Natural killer cell (primary cell): ENCODE measurements around the gene TOMM40. TPM values are rescaled to one million over a fixed set of nuclear protein-coding genes. Genes with fewer than 3 reads are reported as not detected.
"Not testable (repeated sequence)": the region's sequence is repeated elsewhere in the genome, so short reads cannot be mapped to it uniquely, and the experiment has no call there.

ENCODE experiments used
- ATAC-seq, 3 donors: fragments of 150-1000 bp in 2 of 3; fragments of 200-7000 bp in 1 of 3; cut with Tn5 transposase; 1 replicate in 1 of 3; 2 replicates in 2 of 3; pipeline ENCODE4 v1.10.0; 2021; ENCODE audit warnings: mild to moderate bottlenecking in 2 of 3, moderate library complexity in 2 of 3
- DNase-seq, 2 donors: peaks; one replicate each; pipeline versions ENCODE4 v3.0.0 to v3.0.0-alpha.2; 2013 to 2021; ENCODE audit warnings: mixed read lengths in 1 of 2
- H3K27ac ChIP-seq: one replicate; pipeline ENCODE4 v1.5.1; 2013; ENCODE audit warnings: mild to moderate bottlenecking, low read length
- H3K27me3 ChIP-seq: one replicate; pipeline ENCODE4 v1.6.1; 2013; ENCODE audit warnings: low read length; ENCODE audit not compliant: control insufficient read depth, insufficient read depth
- H3K36me3 ChIP-seq: one replicate; pipeline ENCODE4 v1.6.1; 2013; ENCODE audit warnings: low read length; ENCODE audit not compliant: control insufficient read depth, insufficient read depth
- H3K4me1 ChIP-seq: one replicate; pipeline ENCODE4 v1.6.1; 2013; ENCODE audit warnings: low read length; ENCODE audit not compliant: control insufficient read depth, insufficient read depth
- H3K4me3 ChIP-seq: one replicate; pipeline ENCODE4 v1.5.1; 2013; ENCODE audit warnings: low read length
- H3K9me3 ChIP-seq: one replicate; pipeline ENCODE4 v1.6.1; 2013; ENCODE audit warnings: low read length; ENCODE audit not compliant: control insufficient read depth, insufficient read depth
- H3K27ac Mint-ChIP-seq, 2 donors: one replicate each; pipeline ENCODE4 v1.8.0; 2022; ENCODE audit warnings: mild to moderate bottlenecking in 2 of 2, mixed read lengths in 2 of 2, moderate library complexity in 1 of 2
- H3K27me3 Mint-ChIP-seq, 2 donors: one replicate each; pipeline ENCODE4 v1.8.0; 2022; ENCODE audit warnings: low read depth in 2 of 2, mixed read lengths in 2 of 2
- H3K36me3 Mint-ChIP-seq: one replicate; pipeline ENCODE4 v1.8.0; 2022; ENCODE audit warnings: mixed read lengths
- H3K4me1 Mint-ChIP-seq, 2 donors: one replicate each; pipeline ENCODE4 v1.8.0; 2022; ENCODE audit warnings: mixed read lengths in 2 of 2
- H3K4me3 Mint-ChIP-seq: one replicate; pipeline ENCODE4 v1.8.0; 2022; ENCODE audit warnings: mild to moderate bottlenecking, moderate library complexity, mixed read lengths
- H3K9me3 Mint-ChIP-seq, 2 donors: one replicate each; pipeline ENCODE4 v1.8.0; 2022; ENCODE audit warnings: mixed read lengths in 2 of 2
- WGBS: methylation state at CpG from one replicate; pipeline ENCODE4 v1.1.7; 2013; ENCODE audit warnings: missing lambda C conversion rate; ENCODE audit not compliant: insufficient coverage; 5-methylcytosine and 5-hydroxymethylcytosine counted together
- intact Hi-C: fragments of 100-400 bp; cut with micrococcal nuclease; formaldehyde crosslinking; loops from one replicate; pipeline ENCODE4 v1.14.2; 2022
- total RNA-seq, 4 donors: library from RNA; stranded (reverse); fragments of 120-200 nt in 1 of 4; gene quantifications; one replicate each; pipeline versions ENCODE4 v1.2.3 to v1.2.4, GENCODE V29; 2013 to 2022
- TF ChIP-seq, protein P1 (sequence below): fragments of 200-600 bp; IDR thresholded peaks from one replicate; pipeline ENCODE4 v1.8.0; 2022; ENCODE audit warnings: antibody characterized with exemption

Gene TOMM40
- total RNA-seq, 3 donors from 2014 or later (not counting 1 experiment from before 2014, with no cell fraction given): 22.4 to 29.1 (median 23.5) TPM

DNA sequence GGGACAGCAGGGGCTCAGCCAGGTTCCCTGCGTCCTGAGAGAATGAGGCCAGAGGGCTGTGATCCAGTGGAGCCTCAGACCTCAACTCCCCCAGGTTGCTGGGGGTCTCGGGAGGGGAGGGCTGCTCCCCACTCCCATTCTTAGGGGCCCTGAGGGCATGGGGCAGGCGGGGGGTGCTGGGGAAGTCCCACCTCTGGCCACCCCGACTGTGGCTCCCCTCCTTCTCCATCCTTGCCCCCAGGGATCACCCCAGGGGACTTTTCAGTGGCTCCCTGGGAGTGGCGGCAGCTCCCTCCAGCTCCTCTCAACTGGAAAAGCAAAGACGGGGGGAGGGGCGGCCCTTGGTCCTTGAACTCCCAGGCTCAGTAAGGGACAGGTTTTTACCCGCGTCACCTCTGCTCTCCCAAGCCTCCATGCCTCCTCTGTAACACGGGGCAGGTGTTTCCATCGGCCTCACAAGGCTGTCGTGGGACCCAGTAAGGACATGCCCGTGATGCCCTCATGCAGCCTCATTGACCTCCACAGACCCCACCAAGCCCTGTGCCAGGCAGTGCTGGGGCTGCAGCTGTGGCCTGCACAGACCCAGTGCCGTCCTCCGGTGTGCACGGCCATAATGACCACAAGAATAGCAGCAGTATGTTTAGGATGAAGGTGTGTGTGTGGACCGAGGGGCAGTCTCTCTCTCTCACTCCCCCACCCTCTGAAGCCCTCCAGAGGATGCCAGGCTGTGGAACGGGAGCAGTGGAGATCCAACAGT is 11.6 kb upstream of the TOMM40 start:
- no peak overlapping the region for H3K27ac ChIP-seq
- H3K27me3 Mint-ChIP-seq: peaks cover 0 to 3% of the 10 kb centered on the region in 2 donors
- H3K9me3 Mint-ChIP-seq: no peaks in the 10 kb centered on the region
- no peaks in the 10 kb centered on the region for H3K36me3 ChIP-seq
- H3K9me3 ChIP-seq: no peaks in the 10 kb centered on the region
- H3K4me3 Mint-ChIP-seq: no peak overlapping the region
- no peak overlapping the region for H3K27ac Mint-ChIP-seq
- TF ChIP-seq, protein P1, sequence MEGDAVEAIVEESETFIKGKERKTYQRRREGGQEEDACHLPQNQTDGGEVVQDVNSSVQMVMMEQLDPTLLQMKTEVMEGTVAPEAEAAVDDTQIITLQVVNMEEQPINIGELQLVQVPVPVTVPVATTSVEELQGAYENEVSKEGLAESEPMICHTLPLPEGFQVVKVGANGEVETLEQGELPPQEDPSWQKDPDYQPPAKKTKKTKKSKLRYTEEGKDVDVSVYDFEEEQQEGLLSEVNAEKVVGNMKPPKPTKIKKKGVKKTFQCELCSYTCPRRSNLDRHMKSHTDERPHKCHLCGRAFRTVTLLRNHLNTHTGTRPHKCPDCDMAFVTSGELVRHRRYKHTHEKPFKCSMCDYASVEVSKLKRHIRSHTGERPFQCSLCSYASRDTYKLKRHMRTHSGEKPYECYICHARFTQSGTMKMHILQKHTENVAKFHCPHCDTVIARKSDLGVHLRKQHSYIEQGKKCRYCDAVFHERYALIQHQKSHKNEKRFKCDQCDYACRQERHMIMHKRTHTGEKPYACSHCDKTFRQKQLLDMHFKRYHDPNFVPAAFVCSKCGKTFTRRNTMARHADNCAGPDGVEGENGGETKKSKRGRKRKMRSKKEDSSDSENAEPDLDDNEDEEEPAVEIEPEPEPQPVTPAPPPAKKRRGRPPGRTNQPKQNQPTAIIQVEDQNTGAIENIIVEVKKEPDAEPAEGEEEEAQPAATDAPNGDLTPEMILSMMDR: no peak
- ATAC-seq: no peak
- no peaks in the 10 kb centered on the region for H3K4me1 ChIP-seq
- no peak for DNase-seq
- H3K4me1 Mint-ChIP-seq: no peaks in the 10 kb centered on the region
- H3K36me3 Mint-ChIP-seq: no peaks in the 10 kb centered on the region
- 86% methylated on average over 14 of the region's 18 CpGs for WGBS
- H3K27me3 ChIP-seq: no peaks in the 10 kb centered on the region
- intact Hi-C loops: no loop called here
- no peak overlapping the region for H3K4me3 ChIP-seq

DNA sequence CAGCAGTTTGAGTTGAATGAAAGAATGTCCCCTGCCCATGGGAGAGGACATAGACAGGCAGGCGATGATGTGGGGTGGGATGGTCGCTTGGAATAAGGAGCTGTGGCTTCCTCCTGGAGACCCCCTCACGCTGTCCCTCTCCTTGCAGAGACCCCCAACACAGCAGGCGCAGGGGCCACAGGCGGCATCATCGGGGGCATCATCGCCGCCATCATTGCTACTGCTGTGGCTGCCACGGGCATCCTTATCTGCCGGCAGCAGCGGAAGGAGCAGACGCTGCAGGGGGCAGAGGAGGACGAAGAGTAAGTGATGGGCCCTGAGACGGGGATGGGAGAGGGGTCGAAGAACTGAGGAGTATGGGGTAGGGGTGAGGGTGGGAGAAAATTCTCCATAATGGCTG is 9.0 kb upstream of the TOMM40 start:
- H3K27me3 ChIP-seq: no peaks in the 10 kb centered on the region
- no peak overlapping the region for H3K4me3 ChIP-seq
- 92% methylated on average over 15 of the region's 15 CpGs for WGBS
- H3K36me3 Mint-ChIP-seq: no peaks in the 10 kb centered on the region
- no peak overlapping the region for H3K27ac Mint-ChIP-seq
- TF ChIP-seq, protein P1: no peak
- no peaks in the 10 kb centered on the region for H3K9me3 ChIP-seq
- H3K4me1 Mint-ChIP-seq: no peaks in the 10 kb centered on the region
- H3K9me3 Mint-ChIP-seq: no peaks in the 10 kb centered on the region
- no peaks in the 10 kb centered on the region for H3K4me1 ChIP-seq
- no peak for DNase-seq
- no peak overlapping the region for H3K4me3 Mint-ChIP-seq
- intact Hi-C loops: no loop called here
- H3K36me3 ChIP-seq: no peaks in the 10 kb centered on the region
- peaks cover 0 to 3% of the 10 kb centered on the region in 2 donors for H3K27me3 Mint-ChIP-seq
- no peak overlapping the region for H3K27ac ChIP-seq
- no peak for ATAC-seq

DNA sequence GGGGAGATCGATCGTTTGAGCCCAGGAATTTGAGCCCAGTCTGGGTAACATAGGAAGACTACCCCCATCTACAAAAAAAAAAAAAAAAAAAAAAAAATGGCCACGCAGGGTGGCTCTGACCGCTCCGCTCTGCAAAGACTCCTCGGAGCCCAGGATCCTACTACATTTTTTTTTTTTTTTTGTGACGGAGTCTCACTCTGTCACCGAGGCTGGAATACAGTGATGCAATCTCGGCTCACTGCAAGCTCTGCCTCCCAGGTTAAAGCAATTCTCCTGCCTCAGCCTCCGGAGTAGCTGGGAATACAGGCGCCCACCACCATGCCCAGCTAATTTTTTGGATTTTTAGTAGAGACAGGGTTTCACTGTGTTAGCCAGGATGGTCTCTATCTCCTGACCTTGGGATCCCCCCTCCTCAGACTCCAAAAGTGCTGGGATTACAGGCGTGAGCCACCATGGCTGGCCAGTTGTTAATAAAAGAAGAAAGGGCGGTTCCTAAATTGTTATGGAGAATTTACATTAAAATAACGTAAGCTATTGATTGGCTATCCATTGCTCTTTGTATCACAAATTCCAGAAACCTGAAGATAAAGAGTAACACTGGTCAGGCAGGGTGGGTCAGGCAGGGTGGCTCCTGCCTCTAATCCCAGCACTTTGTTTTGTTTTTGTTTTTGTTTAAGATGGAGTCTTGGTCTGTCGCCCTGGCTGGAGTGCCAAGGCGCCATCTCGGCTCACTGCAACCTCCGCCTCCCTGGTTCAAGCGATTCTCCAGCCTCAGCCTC is 8.2 kb upstream of the TOMM40 start:
- DNase-seq, H3K27me3 ChIP-seq, H3K4me3 ChIP-seq, H3K9me3 ChIP-seq, ATAC-seq, H3K36me3 Mint-ChIP-seq, H3K27me3 Mint-ChIP-seq, H3K4me3 Mint-ChIP-seq, H3K27ac Mint-ChIP-seq, intact Hi-C loops, H3K4me1 Mint-ChIP-seq, H3K36me3 ChIP-seq, H3K27ac ChIP-seq, H3K9me3 Mint-ChIP-seq, H3K4me1 ChIP-seq: not testable (repeated sequence)
- WGBS: 93% methylated on average over 19 of the region's 19 CpGs

DNA sequence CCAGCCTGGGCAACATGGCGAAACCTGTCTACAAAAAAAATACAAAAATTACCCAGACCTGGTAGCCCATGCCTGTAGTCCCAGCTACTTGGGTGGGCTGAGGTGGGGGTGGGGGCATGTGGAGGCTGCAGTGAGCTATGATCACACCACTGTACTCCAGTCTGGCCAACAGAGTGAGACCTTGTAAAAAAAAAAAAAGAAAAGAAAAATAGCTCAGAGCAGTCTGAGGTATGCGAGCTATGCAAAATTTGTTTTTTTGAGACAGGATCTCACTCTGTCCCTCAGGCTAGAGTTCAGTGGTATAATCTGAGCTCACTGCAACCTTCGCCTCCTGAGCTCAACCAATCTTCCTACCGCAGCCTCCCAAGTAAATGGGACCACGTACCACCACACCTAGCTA is 7.1 kb upstream of the TOMM40 start:
- no peaks in the 10 kb centered on the region for H3K4me1 Mint-ChIP-seq
- TF ChIP-seq, protein P1: no peak
- H3K4me3 Mint-ChIP-seq: no peak overlapping the region
- Histone ChIP-seq H3K36me3 (no peaks in the 10 kb centered on the region), H3K4me1 (no peaks in the 10 kb centered on the region), H3K27ac (no peak overlapping the region), H3K9me3 (no peaks in the 10 kb centered on the region), H3K27me3 (no peaks in the 10 kb centered on the region), H3K4me3 (no peak overlapping the region)
- peaks cover 0 to 3% of the 10 kb centered on the region in 2 donors for H3K27me3 Mint-ChIP-seq
- H3K36me3 Mint-ChIP-seq: no peaks in the 10 kb centered on the region
- DNase-seq (no peak), ATAC-seq (no peak)
- no peaks in the 10 kb centered on the region for H3K9me3 Mint-ChIP-seq
- WGBS: 94% methylated on average over 3 of the region's 5 CpGs
- intact Hi-C loops: no loop called here
- H3K27ac Mint-ChIP-seq: no peak overlapping the region
